ENCODE data around the gene CACUL1. TPM values are rescaled to one million over a fixed set of nuclear protein-coding genes. Genes with fewer than 3 reads are reported as not detected.

CACUL1 gene
- total and polyA plus RNA-seq, 2 of the 13 experiments (the other 11 are each of a cell fraction or from before 2014, with no cell fraction given), result 14.2 to 31.0 TPM

DNA sequence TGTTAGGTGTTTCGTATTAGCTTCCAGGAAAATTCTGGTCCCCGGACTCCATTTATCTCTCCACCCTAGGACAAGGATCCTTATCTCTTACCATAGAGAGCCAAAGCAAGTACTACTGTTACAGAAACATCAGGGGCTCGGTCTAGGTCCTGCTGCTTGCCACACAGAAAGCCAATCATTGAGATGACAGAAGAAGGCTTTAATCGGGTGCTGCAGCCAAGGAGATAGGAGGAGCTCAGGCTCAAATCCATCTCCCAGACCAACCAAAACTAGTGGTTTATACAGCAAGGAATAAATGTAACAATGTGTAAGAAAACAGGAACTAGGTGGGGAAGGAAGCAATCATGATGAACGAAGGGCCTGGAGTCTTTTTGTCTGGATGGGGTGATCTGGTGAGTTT is 22.2 kb upstream of the CACUL1 start:
- H2AFZ ChIP-seq (ENCODE audit: low read length), result no peak overlapping the region
- CTCF ChIA-PET (ENCODE audit: low intra/inter-chr PET ratio, low total read pairs), result no interaction called here
- H3K4me1 ChIP-seq (ENCODE audit: insufficient read depth, low read length), result no peaks in the 10 kb centered on the region
- intact Hi-C loops (cut with micrococcal nuclease; ENCODE audit: unreplicated experiment), result no loop called here
- H3K4me2 ChIP-seq (ENCODE audit: low read depth, low read length), result no peak overlapping the region
- H3K36me3 ChIP-seq (replicated peaks in 1 of 2; ENCODE audit: control insufficient read depth in 1 of 2, insufficient read depth in 2 of 2, low read length in 2 of 2), result no peaks in the 10 kb centered on the region
- H3K79me2 ChIP-seq (ENCODE audit: insufficient read depth, low read length), result no peaks in the 10 kb centered on the region
- FAIRE-seq (no peak), DNase-seq (ENCODE audit: low spot score) (no peak), ATAC-seq (no peak)
- in situ Hi-C loops (cut with HindIII; ENCODE audit: extremely low pct_ligation_motif_present, low pct_unique_long_range_greater_than_20kb), result no loop called here
- TF ChIP-seq ZNF124 (CRISPR knock-in tag; IDR thresholded peaks at IDR 0.05) (peak; percentile 87), GTF3A (CRISPR knock-in tag; conservative IDR thresholded peaks at IDR 0.05) (no peak)
- no peak overlapping the region for H3K4me3 ChIP-seq (replicated peaks in 1 of 3; ENCODE audit: insufficient read depth in 1 of 3, low read depth in 2 of 3, low read length in 3 of 3)
- no peak overlapping the region for H3K9ac ChIP-seq (ENCODE audit: insufficient read depth, low read depth, low read length)
- WGBS (ENCODE audit: low lambda C conversion rate), result 58% methylated on average over 5 of the region's 5 CpGs
- no TSS peak for BruUV-seq (replicated peaks)
- POLR2A ChIA-PET, result no interaction called here
- peaks cover 0 to 1% of the 10 kb centered on the region in 2 experiments; a peak in 2 of 5 replicates for H3K27me3 ChIP-seq (ENCODE audit: control insufficient read depth in 1 of 2, insufficient read depth in 2 of 2, low read length in 2 of 2)
- H3K9me3 ChIP-seq (ENCODE audit: low read length), result 0 out of 2 replicates have a peak, but pooled peaks cover 10% of the 10 kb centered on the region
- H3K27ac ChIP-seq (ENCODE audit: extremely low read length, insufficient read depth, low read length), result no peak overlapping the region
- no peaks in the 10 kb centered on the region for H4K20me1 ChIP-seq (ENCODE audit: insufficient read depth, low read length)

DNA sequence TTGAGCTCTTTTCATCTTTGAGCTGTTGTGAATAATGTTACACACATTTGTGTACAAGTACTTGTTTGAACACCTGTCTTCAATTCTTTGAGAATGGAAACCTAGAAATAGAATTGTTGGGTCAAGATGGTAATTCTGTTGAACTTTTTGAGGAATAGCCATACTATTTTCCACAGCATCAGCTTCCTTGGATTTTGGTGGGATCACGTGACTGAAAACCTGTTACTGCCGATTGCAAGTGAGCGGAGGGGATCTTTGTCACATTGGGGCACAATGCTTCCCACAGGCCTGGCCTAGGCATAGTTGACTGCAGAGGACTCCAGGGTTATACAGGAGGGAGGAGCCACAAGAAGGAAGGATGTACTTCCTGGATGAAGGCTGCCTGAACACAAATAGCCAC is 21.3 kb upstream of the CACUL1 start:
- Histone ChIP-seq H3K27me3 (ENCODE audit: control insufficient read depth in 1 of 2, insufficient read depth in 2 of 2, low read length in 2 of 2) (no peaks in the 10 kb centered on the region; a peak in 1 of 5 replicates), H3K4me3 (replicated peaks in 1 of 3; ENCODE audit: insufficient read depth in 1 of 3, low read depth in 2 of 3, low read length in 3 of 3) (no peak overlapping the region), H3K9me3 (ENCODE audit: low read length) (0 out of 2 replicates have a peak, but pooled peaks cover 10% of the 10 kb centered on the region), H3K4me2 (ENCODE audit: low read depth, low read length) (no peak overlapping the region), H4K20me1 (ENCODE audit: insufficient read depth, low read length) (no peaks in the 10 kb centered on the region), H3K9ac (ENCODE audit: insufficient read depth, low read depth, low read length) (no peak overlapping the region), H3K79me2 (ENCODE audit: insufficient read depth, low read length) (no peaks in the 10 kb centered on the region), H3K27ac (ENCODE audit: extremely low read length, insufficient read depth, low read length) (no peak overlapping the region), H2AFZ (ENCODE audit: low read length) (no peak overlapping the region), H3K36me3 (replicated peaks in 1 of 2; ENCODE audit: control insufficient read depth in 1 of 2, insufficient read depth in 2 of 2, low read length in 2 of 2) (no peaks in the 10 kb centered on the region), H3K4me1 (ENCODE audit: insufficient read depth, low read length) (no peaks in the 10 kb centered on the region)
- POLR2A ChIA-PET, result no interaction called here
- in situ Hi-C loops (cut with HindIII; ENCODE audit: extremely low pct_ligation_motif_present, low pct_unique_long_range_greater_than_20kb), result no loop called here
- FAIRE-seq (no peak), DNase-seq (ENCODE audit: low spot score) (no peak), ATAC-seq (no peak)
- WGBS (ENCODE audit: low lambda C conversion rate), result 51% methylated on average over 3 of the region's 3 CpGs
- no TSS peak for BruUV-seq (replicated peaks)
- CTCF ChIA-PET (ENCODE audit: low intra/inter-chr PET ratio, low total read pairs), result no interaction called here
- intact Hi-C loops (cut with micrococcal nuclease; ENCODE audit: unreplicated experiment), result no loop called here
- TF ChIP-seq RAD51 (IDR thresholded peaks at IDR 0.05; ENCODE audit: borderline replicate concordance), result peak; percentile 79
- TF ChIP-seq, protein P1, sequence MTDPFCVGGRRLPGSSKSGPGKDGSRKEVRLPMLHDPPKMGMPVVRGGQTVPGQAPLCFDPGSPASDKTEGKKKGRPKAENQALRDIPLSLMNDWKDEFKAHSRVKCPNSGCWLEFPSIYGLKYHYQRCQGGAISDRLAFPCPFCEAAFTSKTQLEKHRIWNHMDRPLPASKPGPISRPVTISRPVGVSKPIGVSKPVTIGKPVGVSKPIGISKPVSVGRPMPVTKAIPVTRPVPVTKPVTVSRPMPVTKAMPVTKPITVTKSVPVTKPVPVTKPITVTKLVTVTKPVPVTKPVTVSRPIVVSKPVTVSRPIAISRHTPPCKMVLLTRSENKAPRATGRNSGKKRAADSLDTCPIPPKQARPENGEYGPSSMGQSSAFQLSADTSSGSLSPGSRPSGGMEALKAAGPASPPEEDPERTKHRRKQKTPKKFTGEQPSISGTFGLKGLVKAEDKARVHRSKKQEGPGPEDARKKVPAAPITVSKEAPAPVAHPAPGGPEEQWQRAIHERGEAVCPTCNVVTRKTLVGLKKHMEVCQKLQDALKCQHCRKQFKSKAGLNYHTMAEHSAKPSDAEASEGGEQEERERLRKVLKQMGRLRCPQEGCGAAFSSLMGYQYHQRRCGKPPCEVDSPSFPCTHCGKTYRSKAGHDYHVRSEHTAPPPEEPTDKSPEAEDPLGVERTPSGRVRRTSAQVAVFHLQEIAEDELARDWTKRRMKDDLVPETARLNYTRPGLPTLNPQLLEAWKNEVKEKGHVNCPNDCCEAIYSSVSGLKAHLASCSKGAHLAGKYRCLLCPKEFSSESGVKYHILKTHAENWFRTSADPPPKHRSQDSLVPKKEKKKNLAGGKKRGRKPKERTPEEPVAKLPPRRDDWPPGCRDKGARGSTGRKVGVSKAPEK (CRISPR knock-in tag; IDR thresholded peaks at IDR 0.05; ENCODE audit: borderline replicate concordance), result no peak

All from HepG2 (cell line).